ENCODE data around the gene C8G.

C8G gene

GRCh38 chr9:136920734-136921231 is 24.3 kb upstream of the C8G start:
- DNase-seq (ENCODE audit: low read depth): no peak

DNA sequence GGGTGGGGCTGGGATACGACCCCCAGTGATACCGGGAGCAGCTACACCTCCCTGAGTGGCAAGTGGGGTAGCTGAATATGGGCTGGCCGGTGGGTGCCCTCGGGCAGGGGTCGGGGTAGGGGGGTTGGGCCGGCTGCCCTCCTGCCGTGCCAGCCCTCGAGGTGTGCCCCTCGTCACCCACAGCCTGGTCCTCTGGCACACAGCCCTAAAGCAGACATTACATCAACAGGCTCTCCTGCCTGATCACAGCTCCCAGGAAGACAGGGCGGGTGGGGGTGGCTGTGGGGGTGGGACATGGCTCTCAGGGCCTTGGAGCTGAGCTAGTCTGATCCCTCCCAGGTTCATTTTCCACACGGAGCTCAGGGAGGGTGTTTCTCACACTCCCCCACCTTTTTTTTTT is 23.7 kb upstream of the C8G start:
- DNase-seq (ENCODE audit: low read depth): no peak

- no peak for DNase-seq (ENCODE audit: low read depth)
Measured at GRCh38 chr9:136921718-136922117, 23.3 kb upstream of the C8G start.

- no peak for DNase-seq (ENCODE audit: low read depth)
Measured at GRCh38 chr9:136922540-136922939, 22.5 kb upstream of the C8G start.

- no peak for DNase-seq (ENCODE audit: low read depth)
Measured at GRCh38 chr9:136923881-136924280, 21.2 kb upstream of the C8G start.

DNA sequence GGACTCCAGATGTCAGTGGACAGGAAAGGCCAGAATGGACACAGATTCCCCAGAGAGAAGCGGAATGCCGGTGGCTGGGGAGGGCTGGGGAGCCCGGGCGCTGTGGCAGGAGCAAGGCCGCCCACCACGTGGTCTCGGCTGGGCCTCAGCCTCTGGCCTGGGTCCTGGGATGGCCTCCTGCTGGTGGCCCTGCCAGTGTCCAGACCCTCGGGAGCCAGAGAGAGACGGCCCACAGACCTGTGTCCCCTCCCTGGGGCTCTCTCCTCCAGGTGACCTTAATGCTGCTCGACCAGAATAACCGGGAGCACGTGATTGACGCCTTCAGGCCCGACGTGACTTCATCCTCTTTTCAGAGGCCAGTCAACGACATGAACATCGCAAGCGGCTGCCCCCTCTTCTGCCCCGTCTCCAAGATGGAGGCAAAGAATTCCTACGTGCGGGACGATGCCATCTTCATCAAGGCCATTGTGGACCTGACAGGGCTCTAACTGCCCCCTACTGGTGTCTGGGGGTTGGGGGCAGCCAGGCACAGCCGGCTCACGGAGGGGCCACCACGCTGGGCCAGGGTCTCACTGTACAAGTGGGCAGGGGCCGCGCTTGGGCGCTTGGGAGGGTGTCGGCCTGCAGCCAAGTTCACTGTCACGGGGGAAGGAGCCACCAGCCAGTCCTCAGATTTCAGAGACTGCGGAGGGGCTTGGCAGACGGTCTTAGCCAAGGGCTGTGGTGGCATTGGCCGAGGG is 19.5 kb upstream of the C8G start:
- DNase-seq (ENCODE audit: low read depth): no peak

GRCh38 chr9:136926154-136926704 is 18.8 kb upstream of the C8G start:
- no peak for DNase-seq (ENCODE audit: low read depth)

GRCh38 chr9:136926749-136927148 is 18.3 kb upstream of the C8G start:
- no peak for DNase-seq (ENCODE audit: low read depth)

- DNase-seq (ENCODE audit: low read depth): no peak
Measured at GRCh38 chr9:136927343-136928271, 17.4 kb upstream of the C8G start.

DNA sequence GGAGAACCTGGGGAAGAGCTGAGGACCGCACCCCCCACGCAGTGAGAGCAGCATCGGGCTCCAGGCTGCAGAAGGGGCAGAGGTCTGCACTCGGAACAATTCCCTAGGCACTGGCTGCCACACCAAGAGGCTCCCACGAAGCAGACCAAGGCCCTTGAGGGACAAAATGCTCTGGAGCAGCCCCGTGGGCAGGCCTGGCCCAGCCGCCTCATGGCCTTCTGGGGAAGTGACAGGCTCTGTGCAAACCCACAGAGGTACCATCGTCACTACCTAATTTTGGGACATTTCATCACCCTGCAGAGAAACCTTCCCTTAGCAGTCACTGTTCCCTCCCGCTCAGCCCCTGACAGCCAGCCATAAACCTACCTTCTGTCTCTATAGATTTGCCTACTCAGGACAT is 16.5 kb upstream of the C8G start:
- DNase-seq (ENCODE audit: low read depth): no peak

DNA sequence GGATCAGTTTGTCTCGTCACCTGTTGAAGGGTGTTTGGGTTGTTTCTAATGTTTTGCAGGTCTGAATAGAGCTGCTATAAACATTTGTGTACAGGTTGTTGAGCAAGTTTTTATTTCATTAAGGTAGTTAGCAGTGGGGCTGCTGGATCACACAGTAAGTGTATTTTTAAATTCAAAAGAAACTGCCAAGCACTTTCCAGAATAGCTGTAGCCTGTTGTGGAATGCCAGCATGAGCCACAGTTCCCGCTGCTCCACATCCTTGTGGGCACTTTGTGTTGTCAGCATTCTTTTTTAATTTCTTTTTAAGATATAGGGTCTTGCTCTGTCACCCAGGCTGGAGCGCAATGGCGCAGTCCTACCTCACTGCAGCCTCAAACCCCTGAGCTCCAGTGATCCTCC is 15.0 kb upstream of the C8G start:
- DNase-seq (ENCODE audit: low read depth): no peak

- no peak for DNase-seq (ENCODE audit: low read depth)
Measured at GRCh38 chr9:136931611-136932130, 13.4 kb upstream of the C8G start.

DNA sequence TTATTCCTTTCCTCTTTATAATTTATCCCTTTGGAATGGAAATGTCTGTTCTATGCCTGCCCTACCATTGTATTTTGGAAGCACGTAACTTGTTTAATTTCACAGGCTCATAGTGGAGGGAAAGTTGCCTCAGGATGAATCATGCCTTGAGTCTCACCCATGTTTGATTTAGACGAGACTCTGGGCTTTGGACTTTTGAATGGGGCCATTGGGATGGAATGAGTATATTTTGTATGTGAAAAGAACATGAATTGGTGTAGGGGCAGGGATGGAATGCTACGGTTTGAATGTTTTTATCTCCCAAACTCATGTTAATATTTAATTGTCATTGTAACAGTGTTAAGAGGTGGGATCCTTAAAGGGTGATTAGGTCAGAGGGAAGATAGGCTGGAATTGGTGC is 10.8 kb upstream of the C8G start:
- DNase-seq (ENCODE audit: low read depth): no peak

DNA sequence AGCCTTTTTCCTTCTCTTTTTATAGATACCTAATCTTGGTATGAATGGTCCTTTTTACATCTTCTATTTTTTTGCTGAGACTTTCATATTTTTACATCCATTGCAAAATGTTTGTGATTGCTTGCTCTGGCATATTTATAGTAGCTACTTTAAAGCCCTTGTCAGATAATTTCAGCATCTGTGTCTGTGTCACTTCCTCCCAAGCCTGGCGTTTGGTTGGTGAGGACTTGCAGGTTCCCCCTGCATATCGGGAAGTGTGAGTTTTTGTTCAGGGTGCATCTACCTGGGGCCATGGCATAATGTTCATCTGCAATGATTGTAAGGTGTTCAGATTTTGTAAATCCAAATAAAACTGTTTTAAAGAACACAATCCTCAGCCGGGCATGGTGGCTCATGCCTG is 9.4 kb upstream of the C8G start:
- DNase-seq (ENCODE audit: low read depth): no peak

DNA sequence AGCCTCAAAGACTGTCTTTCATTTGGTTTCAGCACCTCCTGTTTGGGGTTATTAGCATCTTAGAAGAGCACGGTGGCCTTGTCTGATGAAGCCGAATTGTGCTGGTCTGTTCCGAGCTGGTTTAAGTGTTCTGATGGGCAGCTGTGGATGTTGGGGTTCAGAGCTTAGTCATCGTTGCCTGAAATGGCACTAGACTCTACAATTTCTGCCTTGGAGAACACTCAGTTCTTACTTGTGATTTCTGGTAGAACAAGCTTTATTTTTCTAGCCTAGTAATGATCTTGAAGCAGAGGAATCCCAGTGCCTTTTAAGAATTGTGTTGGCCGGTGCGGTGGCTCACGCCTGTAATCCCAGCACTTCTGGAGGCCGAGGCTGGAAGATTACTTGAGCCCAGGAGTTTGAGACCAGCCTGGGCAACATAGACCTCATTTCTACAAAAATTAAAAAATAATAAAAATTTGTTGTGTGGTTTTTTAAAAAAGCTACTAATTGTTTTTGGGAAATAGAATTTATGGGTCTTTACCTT is 8.3 kb upstream of the C8G start:
- no peak for DNase-seq (ENCODE audit: low read depth)

DNA sequence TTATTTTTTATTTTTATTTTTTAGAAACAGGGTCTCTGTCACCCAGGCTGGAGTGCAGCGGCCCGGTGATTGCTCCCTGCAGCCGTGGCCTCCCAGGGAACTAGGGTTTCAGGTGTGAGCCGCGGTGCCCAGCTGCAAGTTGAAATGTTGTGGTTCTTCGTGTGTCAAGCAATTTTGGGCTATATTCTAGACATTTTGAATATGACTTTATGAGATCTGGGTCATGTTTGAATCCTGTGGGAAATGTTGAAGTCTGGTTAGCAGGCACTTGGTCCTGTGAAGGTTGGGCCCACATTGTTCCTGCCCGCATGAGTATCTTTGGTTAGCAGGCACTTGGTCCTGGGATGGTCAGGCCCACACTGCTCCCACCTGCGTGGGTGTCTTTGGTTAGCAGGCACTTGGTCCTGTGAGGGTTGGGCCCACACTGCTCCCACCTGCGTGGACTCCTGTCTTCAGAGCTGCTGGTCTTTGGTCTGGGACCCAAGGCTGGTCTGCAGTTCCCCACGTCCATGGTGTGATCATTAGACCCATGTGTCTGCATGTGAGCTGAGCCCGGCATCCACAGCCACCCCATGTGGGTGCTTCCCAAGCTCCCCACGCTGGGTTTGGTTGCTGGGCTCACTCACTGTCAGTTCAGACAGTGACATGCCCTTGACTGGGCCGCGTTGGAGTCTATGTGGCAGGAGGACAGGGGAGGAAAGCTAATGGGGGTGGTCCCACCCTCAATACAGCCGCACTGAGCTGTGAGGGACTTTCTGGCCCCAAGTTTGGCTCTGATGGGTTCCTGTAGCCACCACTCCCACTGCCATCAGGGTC is 7.6 kb upstream of the C8G start:
- DNase-seq (ENCODE audit: low read depth): no peak

- no peak for DNase-seq (ENCODE audit: low read depth)
Measured at GRCh38 chr9:136939431-136939995, 5.5 kb upstream of the C8G start.

DNA sequence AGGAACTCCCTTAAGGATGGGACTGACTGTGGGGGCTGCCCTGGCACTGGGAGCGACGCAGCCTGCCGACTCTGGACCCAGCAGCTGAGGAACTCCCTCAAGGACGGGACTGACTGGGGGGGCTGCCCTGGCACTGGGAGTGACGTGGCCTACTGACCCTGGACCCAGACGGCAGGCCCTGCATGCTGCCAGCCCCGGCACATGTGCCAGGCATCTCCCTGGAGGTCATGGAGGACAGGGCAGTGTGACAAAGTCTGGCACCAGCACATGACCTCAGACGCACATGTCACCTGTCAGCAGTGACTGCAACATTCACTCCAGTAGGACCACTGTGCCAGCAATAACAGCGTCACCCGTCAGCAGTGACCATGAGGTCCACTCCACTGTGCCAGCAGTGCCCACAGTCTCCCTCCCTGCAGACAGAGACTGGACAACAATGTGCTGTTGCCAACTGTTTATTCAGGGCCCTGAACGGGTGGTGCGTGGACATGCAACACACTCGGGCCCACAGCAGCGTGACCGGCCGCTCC is 5.0 kb upstream of the C8G start:
- no peak for DNase-seq (ENCODE audit: low read depth)

GRCh38 chr9:136940526-136941230 is 4.4 kb upstream of the C8G start:
- no peak for DNase-seq (ENCODE audit: low read depth)
